Measurements from ENCODE around the gene DUSP6. TPM values are rescaled to one million over a fixed set of nuclear protein-coding genes. Genes with fewer than 3 reads are reported as not detected.

The DUSP6 gene
- total and polyA plus RNA-seq, 9 of the 15 experiments (the other 6 are each of a cell fraction or from before 2014, with no cell fraction given), result 0.04 to 0.60 (median 0.08) TPM; not detected in 2

DNA sequence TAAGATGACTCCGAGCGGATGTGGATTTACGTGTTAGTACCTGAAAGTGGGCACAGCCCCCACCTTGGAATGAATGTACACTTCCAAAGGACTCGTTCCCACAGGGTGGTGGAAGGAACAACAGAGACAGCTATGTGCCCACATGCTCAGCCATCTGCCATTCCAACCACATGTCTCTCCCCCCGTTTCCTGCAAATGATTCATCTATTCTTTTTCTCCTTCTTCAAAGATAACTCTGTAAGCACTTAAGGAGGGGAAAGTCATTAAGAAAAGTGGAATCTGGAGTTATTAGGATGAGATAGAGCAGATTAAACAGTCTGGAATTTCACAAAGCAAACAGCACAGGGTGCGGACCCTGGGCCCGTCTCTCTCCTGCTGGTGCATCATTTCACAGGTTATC, 18.5 kb upstream of the DUSP6 start:
- ATAC-seq (no peak), FAIRE-seq (no peak), DNase-seq (ENCODE audit: extremely low read depth in 1 of 4, low spot score in 3 of 4) (no peak)
- CTCF ChIA-PET (ENCODE audit: low intra/inter-chr PET ratio), result no interaction called here
- H3K4me1 ChIP-seq (replicated peaks in 1 of 2; ENCODE audit: control insufficient read depth in 2 of 2, insufficient read depth in 2 of 2, low read length in 2 of 2), result peaks cover 3 to 29% of the 10 kb centered on the region in 2 experiments; a peak in 4 of 5 replicates
- no peaks in the 10 kb centered on the region for H3K9me1 ChIP-seq (ENCODE audit: control insufficient read depth, insufficient read depth, low read length)
- H3K27me3 ChIP-seq (ENCODE audit: control insufficient read depth in 2 of 2, insufficient read depth in 2 of 2, low read length in 2 of 2), result peaks cover 0 to 6% of the 10 kb centered on the region in 2 experiments; a peak in 2 of 5 replicates
- no peaks in the 10 kb centered on the region for H3K79me2 ChIP-seq (ENCODE audit: control insufficient read depth, insufficient read depth, low read length)
- WGBS (ENCODE audit: insufficient coverage, low coverage, missing lambda C conversion rate), result 23% methylated on average over 7 of the region's 7 CpGs
- in situ Hi-C loops (cut with MboI) (loop anchor here (5.0 kb wide), 1 partner anchor 44 kb away; no protein-coding TSS in a partner anchor), intact Hi-C loops (cut with micrococcal nuclease) (no loop called here)
- no TSS peak for BruUV-seq (replicated peaks)
- H3K36me3 ChIP-seq (ENCODE audit: control insufficient read depth, insufficient read depth, low read length), result no peaks in the 10 kb centered on the region
- TF ChIP-seq, protein P1, sequence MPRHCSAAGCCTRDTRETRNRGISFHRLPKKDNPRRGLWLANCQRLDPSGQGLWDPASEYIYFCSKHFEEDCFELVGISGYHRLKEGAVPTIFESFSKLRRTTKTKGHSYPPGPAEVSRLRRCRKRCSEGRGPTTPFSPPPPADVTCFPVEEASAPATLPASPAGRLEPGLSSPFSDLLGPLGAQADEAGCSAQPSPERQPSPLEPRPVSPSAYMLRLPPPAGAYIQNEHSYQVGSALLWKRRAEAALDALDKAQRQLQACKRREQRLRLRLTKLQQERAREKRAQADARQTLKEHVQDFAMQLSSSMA (CRISPR knock-in tag; IDR thresholded peaks at IDR 0.05), result no peak
- TF ChIP-seq, protein P2, sequence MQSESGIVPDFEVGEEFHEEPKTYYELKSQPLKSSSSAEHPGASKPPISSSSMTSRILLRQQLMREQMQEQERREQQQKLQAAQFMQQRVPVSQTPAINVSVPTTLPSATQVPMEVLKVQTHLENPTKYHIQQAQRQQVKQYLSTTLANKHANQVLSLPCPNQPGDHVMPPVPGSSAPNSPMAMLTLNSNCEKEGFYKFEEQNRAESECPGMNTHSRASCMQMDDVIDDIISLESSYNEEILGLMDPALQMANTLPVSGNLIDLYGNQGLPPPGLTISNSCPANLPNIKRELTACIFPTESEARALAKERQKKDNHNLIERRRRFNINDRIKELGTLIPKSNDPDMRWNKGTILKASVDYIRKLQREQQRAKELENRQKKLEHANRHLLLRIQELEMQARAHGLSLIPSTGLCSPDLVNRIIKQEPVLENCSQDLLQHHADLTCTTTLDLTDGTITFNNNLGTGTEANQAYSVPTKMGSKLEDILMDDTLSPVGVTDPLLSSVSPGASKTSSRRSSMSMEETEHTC (IDR thresholded peaks at IDR 0.05), result no peak
- TF ChIP-seq ASH1L (IDR thresholded peaks at IDR 0.05; ENCODE audit: borderline replicate concordance, low read depth, partially characterized antibody) (no peak), ETV6 (IDR thresholded peaks at IDR 0.05; ENCODE audit: borderline replicate concordance in 1 of 2, low read depth in 2 of 2, low read length in 1 of 2) (no peak), ETV6 (CRISPR knock-in tag; IDR thresholded peaks at IDR 0.05; ENCODE audit: borderline replicate concordance) (no peak), TAF9B (IDR thresholded peaks at IDR 0.05; ENCODE audit: partially characterized antibody) (no peak), YBX1 (IDR thresholded peaks at IDR 0.05) (no peak), MCM5 (IDR thresholded peaks at IDR 0.05; ENCODE audit: low read depth) (no peak), COPS2 (conservative IDR thresholded peaks at IDR 0.05) (no peak), MEF2D (tag; conservative IDR thresholded peaks at IDR 0.05; ENCODE audit: low read depth) (no peak), RNF2 (IDR thresholded peaks at IDR 0.05) (no peak), HLTF (IDR thresholded peaks at IDR 0.05) (no peak), ARID1B (IDR thresholded peaks at IDR 0.05) (no peak), TRIM24 (IDR thresholded peaks at IDR 0.05) (no peak)
- TF ChIP-seq, protein P3, sequence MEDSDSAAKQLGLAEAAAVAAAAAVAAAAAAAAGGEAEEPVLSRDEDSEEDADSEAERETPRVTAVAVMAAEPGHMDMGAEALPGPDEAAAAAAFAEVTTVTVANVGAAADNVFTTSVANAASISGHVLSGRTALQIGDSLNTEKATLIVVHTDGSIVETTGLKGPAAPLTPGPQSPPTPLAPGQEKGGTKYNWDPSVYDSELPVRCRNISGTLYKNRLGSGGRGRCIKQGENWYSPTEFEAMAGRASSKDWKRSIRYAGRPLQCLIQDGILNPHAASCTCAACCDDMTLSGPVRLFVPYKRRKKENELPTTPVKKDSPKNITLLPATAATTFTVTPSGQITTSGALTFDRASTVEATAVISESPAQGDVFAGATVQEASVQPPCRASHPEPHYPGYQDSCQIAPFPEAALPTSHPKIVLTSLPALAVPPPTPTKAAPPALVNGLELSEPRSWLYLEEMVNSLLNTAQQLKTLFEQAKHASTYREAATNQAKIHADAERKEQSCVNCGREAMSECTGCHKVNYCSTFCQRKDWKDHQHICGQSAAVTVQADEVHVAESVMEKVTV (CRISPR knock-in tag; IDR thresholded peaks at IDR 0.05), result no peak
- POLR2A ChIA-PET, result interaction anchor here (0.6 kb wide), 1 partner anchor 1663 kb away, joined by 3 read pairs; no protein-coding TSS in a partner anchor
- H3K9me3 ChIP-seq (replicated peaks; ENCODE audit: control insufficient read depth, insufficient read depth, low read depth, low read length), result no peaks in the 10 kb centered on the region
- H3K27ac ChIP-seq (ENCODE audit: extremely low read depth, low read depth, low read length), result no peak overlapping the region
- no peaks in the 10 kb centered on the region for H4K20me1 ChIP-seq (replicated peaks; ENCODE audit: control insufficient read depth, insufficient read depth, low read length)
- no peak overlapping the region for H3K4me3 ChIP-seq
- H2AFZ ChIP-seq (ENCODE audit: low read depth, low read length), result no peak overlapping the region; the same call in 1 of the 2 replicates
- no peak overlapping the region; the same call in 1 of the 2 replicates for H3K4me2 ChIP-seq (ENCODE audit: insufficient read depth, low read length)
- H3K9ac ChIP-seq (ENCODE audit: insufficient read depth in 1 of 2, low read depth in 2 of 2, low read length in 2 of 2), result no peak overlapping the region

Measured in K562 (cell line).